NCI-H1417 (cell line): Measurements from ENCODE around the gene ATP9B.

Source experiments
- DNase-seq, 3 experiments: peaks; one replicate each; lab custom pipeline; 2025; lab: John Stamatoyannopoulos, UW

Gene ATP9B

DNA sequence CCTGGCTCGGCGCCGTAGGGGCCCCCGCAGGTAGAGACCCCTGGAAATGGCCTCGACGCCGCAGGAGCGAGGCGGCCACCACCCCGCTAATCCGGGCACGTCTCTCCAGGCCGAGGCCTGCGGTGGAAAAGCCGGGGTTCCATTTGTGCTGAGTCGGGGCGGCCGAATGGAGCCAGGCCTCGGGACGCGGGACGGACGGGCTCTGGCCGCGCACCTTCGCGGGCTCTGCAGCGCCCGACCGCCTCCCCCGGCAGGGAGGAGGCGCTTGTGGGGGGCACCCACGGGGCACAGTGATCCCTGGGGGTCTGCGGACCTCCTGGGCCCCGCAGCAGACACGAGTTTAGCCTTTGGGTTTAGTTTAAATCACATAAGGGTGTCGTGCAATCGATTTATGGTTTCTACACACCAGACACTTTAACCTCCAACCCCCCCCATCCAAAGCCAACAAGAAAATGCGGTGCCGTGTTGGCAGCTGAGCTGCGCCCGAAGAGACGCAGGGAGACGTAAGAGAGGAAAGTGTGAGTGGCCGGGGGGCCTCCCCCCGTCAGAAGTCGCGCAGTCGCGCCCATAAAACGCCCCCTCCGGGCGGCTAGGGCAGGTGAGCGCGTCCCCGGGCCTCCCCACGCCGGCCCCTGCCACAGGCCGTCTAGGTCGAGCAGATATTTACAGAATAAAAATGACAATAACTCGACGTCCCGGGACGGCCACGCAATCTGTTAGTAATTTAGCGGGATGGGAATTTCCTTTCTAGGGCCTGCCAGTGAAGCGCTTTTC is 325.5 kb downstream of the ATP9B start:
- DNase-seq, result peak in 2 of 3 experiments; percentile 62 to 69

- no peak for DNase-seq
Measured at GRCh38 chr18:79395308-79395640, 326.1 kb downstream of the ATP9B start.

GRCh38 chr18:79395761-79396404 is 326.7 kb downstream of the ATP9B start, which contains the start of gene NFATC1:
Gene NFATC1 (plus strand): TSS chr18:79395930. CDS start chr18:79396225, 295 bp downstream.
- DNase-seq, result peak in 2 of 3 experiments; percentile 78 to 90

DNA sequence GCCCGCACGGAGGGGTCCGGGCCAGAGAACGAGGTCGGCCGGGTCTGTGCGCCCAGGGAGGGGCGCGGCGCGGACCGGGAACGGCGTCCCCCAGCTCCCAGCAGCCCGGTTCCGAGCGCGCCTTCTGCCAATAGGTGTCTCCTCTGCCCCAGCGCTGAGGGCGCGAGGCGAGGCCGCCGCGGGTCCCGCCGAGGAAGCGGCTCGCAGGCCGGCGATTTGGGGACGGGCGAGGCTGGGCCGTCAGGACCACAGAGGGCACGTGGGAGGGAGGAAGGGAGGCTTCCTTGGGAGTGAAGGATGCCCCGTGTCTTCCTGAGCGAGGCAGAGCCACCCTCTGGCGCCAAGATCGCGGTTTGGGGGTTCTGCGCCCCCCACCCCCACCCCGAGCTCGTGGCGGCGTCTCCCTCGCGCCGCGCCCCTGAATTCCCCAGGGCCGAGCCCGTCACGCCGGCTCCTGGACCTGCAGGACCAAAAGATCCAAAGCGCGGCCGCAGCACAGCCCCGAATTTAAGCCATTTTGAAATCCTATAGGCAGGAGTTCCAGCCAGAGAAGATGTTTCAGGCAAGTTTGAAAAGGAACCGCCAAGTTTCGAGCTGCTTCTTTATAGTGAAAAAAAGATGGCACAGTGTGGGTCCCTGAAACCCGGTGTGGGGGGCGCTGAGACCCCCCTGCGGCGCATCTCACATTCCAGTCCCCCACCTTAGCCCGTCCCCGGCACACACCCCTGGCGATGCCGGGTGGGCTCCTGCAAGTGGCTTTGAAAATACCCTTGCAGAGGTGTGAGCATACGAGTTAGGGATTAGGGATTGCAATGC is 327.4 kb downstream of the ATP9B start:
- DNase-seq, result peak in 1 of 3 experiments; percentile 37

- no peak for DNase-seq
Measured at GRCh38 chr18:79397247-79397829, 328.1 kb downstream of the ATP9B start.

- DNase-seq, result no peak
Measured at GRCh38 chr18:79397830-79398761, 328.9 kb downstream of the ATP9B start.

- DNase-seq, result no peak
Measured at GRCh38 chr18:79399275-79400081, 330.3 kb downstream of the ATP9B start.

DNA sequence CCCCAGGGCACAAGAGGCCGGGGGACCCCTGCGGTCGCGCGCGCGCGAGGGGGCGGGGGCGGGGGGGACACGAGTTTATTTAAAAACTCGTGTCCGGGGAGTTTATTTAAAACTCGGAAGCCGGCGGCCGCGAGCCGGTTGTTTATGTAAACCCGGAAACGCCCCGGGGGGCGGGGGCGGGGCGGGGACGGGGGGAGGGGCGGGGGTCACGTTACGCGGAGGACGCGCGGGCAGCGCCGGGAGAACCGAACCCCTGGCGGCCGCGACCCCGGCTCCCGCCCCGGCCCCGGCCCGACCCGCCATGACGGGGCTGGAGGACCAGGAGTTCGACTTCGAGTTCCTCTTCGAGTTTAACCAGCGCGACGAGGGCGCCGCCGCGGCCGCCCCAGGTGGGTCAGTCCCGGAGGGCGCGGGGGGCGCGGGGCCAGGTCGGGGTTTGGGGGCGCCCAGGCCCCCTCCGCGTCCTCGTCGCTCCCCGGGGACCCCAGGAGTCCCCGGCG is 330.9 kb downstream of the ATP9B start:
- DNase-seq, result peak in 2 of 3 experiments; percentile 29 to 38

DNA sequence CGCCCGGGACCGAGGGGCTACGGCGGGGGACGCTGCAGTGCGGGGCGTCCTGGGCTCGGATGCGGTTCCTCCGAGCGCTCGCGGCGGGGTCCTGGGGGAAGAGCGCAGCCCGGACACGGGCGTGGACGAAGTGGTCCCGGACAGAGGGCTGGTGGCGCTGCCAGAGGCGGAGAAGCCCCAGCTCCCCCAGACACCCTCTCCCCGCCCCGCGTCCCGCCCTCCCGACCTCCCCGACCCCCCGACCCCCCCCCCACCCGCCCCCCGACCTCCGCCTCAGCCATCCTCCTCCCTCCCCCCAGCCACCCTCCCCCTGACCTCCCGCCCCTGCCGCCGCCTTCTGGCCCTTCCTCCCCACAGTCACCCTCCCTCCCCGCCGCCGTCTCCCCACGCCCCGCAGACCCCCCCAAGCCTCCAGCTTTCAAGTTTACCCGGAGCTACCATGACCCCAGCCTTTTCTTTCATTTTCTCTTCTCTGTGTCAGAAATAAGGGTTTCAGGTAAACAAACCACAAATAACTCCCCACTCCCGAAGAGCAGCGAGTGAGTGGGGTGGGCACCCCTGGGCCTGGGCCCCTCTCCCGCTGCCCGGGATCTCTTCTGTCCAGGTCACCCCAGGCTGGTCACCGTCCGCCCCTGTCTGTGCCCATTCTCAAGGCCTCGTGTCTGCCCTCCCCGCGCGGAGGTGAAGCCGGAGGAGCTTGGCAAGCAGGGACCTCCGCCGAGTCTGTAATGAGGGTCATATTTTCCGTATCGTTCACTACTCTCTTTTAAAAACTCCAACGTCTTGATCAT is 331.6 kb downstream of the ATP9B start:
- DNase-seq, result no peak

DNA sequence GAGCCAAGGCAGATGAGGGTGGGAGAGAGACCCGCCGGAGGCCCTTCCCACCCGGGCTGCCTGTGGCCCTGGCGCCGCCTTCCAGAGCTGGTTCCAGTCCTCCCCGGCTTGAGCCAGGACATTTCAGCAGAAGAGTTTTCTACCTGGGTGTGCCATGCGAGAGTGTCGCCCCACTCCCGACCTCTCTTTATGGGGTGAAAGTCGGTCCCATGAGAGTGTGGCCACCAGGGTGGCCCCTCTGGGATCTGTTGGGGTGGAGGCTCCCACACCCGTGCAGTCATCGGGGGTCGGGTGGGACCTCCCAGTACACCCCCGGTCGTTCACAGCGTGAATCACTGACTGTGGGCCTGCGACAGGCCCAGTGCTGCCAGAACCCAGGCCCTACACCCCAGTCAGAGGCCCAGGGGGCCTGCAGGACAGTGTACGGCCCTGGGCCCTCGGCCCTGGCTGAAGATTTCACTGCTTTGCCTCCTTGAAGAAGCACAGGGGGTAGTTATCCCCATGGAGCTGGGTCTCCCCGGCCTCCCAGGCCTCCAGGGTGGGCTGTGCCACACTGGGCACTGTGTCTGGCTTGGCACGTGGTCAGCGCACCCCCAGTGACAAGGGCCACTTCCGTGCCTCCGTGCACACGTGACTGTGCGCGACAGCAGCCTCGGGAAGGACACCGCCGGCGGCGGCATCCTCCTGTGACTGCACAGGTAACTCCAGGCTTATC is 332.5 kb downstream of the ATP9B start:
- no peak for DNase-seq

GRCh38 chr18:79402209-79402576 is 333.0 kb downstream of the ATP9B start:
- DNase-seq, result no peak

GRCh38 chr18:79402977-79403722 is 334.0 kb downstream of the ATP9B start:
- DNase-seq, result peak in 2 of 3 experiments; percentile 25 to 59

- DNase-seq, result peak in 2 of 3 experiments; percentile 47 to 70
Measured at GRCh38 chr18:79403723-79404566, 334.8 kb downstream of the ATP9B start.

DNA sequence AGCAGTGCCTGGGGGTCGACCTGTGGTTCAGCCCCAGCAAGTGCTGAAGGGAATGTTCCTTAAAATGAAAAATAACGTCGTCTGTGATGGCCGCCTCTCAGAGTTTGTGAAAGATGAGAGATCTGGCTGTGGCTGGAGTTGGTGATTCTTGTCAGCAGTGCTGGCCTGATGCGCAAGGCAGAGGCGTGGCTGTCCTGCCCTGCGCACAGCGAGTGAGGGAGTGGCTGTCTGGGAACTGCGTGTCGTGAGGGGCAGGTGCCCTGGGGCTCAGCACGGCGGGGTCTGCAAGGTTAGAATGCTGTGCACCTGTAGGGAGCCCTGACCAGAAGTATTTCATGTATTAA is 335.3 kb downstream of the ATP9B start:
- peak in 2 of 3 experiments; percentile 53 to 70 for DNase-seq

DNA sequence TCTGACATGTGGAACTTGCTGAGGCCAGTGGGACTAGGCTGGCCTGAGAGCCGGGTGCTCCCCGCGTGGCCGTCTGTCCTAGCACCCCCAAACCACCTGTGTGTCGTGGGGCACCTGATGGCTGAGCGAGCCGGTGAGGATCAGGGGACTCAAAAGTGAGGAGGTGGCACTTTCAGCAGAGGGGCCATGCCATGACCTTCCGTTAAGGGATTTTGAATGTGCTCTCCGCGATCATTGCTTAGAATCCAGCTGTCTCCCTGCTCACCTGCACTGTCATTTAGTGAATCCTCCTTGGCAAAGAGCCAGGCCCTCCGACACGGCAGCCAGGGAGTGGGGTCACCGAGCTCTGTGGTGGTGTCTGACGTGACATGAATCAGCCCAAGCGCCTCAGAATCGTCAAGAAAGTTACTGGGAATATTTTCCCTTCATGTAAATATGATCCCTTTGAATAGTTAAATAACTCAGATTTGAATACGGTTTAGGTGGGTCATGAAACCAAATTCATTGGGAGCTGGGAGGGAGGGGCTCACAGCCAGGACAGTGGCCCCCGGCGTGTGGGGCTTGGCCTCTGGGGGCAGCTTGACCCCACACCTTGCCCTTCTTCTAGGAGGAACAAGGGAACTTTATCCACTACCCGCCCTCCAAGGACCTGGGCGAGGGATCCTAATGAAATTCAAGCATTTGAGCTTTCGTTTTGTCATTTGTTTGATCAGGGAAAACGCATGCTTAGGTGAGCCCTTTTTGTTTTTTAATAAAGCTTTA is 336.0 kb downstream of the ATP9B start:
- DNase-seq, result peak in 1 of 3 experiments; percentile 56
